AG09319 (cell line): ENCODE measurements around the gene TIMMDC1.
"Not testable (repeated sequence)": the region's sequence is repeated elsewhere in the genome, so short reads cannot be mapped to it uniquely, and the experiment has no call there.

Experiments
- DNase-seq: peaks from one replicate; pipeline ENCODE4 v3.0.0-alpha.2; 2010; ENCODE audit warnings: low read depth; ENCODE audit errors: extremely low read depth
- TF ChIP-seq, protein P1 (sequence below): IDR thresholded peaks from 2 replicates; pipeline ENCODE4 v1.5.1; 2011; ENCODE audit warnings: low read depth, mild to moderate bottlenecking, inconsistent platforms, low read length, moderate library complexity

The TIMMDC1 gene

DNA sequence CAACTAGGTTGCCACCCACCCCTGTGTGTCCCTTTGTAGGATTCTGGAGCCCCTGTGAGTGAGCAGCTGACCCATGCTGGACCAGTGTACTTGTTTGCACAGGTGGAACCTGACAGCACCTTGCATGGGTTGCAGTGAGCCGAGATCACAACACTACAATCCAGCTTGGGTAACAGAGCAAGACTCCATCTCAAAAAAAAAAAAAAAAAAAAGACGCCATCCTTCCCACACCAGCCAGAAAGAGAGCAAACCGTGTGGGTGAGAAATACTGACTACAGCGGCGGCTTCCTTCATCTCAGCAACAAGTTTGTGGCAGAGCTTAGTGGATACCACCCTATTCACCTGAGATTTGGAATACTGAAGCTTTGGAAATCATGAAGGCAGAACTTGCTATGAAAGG is 61.8 kb downstream of the TIMMDC1 start:
- DNase-seq: no peak
- TF ChIP-seq, protein P1, sequence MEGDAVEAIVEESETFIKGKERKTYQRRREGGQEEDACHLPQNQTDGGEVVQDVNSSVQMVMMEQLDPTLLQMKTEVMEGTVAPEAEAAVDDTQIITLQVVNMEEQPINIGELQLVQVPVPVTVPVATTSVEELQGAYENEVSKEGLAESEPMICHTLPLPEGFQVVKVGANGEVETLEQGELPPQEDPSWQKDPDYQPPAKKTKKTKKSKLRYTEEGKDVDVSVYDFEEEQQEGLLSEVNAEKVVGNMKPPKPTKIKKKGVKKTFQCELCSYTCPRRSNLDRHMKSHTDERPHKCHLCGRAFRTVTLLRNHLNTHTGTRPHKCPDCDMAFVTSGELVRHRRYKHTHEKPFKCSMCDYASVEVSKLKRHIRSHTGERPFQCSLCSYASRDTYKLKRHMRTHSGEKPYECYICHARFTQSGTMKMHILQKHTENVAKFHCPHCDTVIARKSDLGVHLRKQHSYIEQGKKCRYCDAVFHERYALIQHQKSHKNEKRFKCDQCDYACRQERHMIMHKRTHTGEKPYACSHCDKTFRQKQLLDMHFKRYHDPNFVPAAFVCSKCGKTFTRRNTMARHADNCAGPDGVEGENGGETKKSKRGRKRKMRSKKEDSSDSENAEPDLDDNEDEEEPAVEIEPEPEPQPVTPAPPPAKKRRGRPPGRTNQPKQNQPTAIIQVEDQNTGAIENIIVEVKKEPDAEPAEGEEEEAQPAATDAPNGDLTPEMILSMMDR: no peak

DNA sequence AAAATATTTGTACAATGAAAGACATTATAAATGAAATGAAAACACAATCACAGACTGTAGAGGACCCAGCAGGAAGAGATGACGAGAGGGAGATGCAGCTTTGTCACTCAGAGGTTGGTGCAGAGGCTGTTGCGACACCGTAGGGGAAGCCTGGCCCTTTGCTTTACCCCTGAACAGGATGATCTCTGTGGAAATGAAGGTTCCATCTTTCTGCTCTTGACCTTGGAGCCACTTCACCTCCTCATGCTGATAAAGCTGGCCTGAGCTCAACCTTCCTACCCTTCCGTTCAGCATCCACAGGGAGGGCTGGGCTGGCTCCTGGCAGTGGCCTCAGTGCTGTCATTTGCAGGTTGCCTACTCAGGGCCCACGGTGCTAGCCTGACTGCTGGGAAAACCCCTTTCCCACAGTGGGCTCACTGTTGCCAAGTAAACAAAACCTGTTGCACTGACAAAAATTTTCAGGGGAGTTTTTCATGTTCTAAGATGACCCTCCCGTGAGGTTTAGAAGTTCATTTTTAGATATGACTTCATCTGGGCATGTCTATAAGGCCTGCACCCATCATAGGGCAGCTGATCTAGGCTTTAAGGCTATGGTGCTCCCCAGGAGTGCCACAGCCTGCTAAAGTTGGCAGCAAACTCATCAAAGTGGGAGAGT is 64.1 kb downstream of the TIMMDC1 start:
- TF ChIP-seq, protein P1: no peak
- DNase-seq: no peak

DNA sequence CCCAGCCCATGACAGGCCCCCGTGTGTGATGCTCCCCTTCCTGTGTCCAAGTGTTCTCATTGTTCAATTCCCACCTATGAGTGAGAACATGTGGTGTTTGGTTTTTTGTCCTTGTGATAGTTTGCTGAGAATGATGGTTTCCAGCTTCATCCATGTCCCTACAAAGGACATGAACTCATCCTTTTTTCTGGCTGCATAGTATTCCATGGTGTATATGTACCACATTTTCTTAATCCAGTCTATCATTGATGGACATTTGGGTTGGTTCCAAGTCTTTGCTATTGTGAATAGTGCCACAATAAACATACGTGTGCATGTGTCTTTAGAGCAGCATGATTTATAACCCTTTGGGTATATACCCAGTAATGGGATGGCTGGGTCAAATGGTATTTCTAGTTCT is 65.0 kb downstream of the TIMMDC1 start:
- DNase-seq: not testable (repeated sequence)

DNA sequence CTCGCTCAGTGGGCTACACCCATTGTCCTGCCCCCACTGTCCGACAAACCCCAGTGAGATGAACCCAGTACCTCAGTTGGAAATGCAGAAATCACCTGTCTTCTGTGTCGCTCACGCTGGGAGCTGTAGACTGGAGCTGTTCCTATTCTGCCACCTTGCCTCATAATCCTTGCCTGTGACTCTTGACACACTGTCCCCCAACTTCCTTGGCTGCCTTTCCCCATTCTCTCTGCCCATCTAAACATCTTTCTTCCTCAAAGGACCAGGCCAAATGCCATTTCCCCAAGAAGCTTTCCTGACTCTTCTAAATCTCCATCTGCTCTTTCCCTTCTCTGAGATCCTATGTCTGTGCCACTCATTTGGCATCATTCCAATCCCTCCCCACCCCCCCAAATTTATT is 70.8 kb downstream of the TIMMDC1 start:
- DNase-seq: no peak
- TF ChIP-seq, protein P1: no peak

DNA sequence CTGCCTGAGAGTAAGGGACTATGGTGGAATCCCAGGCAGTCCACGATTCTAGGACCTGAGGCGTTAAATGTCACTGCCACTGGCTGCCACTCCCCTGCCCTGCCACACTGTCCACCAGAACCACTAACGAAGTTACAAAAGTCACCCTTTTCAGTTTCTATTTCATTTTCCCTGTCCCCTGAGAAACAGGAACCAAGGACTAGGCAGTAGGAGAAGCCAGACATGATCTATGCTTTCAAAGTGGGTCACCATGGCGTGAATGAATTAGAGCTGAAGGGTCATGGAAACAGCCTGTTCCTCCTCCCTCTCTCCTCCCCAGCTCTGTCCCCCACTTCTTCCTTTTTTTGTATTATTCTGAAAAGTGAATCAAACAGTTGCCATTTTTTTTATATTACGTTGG is 71.9 kb downstream of the TIMMDC1 start:
- TF ChIP-seq, protein P1: no peak
- no peak for DNase-seq

DNA sequence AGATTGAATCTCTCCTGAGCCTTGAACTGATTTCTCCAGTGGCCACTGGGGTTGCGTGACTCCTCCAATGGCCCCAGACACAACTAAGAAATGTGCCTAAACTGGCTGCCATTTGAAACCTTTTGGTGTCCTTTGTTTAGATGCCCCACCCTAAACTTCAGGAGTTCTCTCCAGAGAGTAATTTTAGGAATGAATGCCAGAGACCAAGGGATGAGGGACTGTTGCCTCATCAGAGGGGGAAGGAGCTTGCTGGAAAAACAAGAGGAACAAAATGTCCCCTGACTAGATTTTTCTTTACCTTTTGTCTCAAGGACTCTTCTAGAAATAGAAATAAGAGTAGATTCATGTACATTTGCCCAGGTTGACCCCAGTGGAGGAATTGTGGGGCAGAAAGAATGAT is 72.9 kb downstream of the TIMMDC1 start:
- DNase-seq: no peak
- TF ChIP-seq, protein P1: no peak

DNA sequence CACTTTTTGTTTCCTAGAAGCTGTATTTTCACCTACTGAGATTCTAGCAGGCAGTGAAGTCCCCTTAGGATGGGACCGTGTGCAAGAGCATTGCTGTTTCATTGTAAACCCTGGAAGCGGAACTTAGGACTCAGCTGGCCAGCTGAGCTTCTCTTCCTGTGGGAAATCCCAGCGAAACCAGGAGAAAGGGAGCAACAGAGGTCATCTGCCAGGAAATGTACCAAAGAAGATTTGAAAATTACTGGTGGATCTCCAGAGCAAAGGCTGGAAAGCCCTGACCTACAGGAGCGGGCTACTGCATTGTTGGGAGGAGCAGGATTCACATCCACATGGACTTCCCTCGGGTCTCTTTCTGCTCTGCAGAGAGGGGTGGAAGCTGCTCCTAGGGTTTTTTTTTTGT is 73.3 kb downstream of the TIMMDC1 start:
- no peak for DNase-seq
- TF ChIP-seq, protein P1: no peak
